ENCODE measurements around the gene ZBTB12.
"Not testable (repeated sequence)": the region's sequence is repeated elsewhere in the genome, so short reads cannot be mapped to it uniquely, and the experiment has no call there.

ZBTB12 gene

DNA sequence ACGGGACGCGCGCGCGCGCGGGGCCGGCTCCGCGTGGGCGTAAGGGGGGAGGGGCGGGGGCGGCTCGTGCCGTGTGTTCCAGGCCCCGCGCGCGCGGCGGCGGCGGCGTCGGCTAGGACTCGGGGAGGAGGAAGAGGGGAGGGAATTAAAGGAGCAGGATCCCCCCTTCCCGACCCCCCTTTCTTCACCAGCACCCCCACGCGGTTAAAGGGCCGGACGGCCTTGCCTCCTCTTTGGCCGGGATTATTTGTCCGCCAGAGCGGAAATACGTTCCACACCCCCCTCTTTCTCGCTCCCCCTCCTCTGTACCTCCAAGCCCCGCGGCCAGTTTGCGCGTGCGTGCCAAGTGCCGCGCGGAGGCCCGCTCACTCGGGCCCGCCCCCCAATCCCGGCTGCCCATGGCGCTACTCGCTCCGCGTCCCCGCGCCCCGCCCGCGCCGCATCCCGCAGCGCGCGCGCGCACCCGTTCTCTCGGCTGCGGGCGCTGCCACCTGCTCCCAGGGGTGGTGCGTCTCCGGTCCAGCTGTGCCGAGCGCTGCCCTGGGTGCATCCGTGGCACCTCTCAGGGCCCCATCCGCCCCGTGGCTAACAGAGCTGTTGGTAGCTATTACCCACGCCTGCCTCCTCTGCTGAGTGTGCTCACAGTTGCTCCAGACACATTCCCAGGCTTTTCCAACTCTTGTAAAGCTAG lies at the start of gene ZBTB12:
Gene ZBTB12, minus strand, starts transcription at position 134 of the 691 bp plus-strand sequence. CDS start 781 bp downstream, outside the sequence.
- peak; percentile 84 for DNase-seq (ENCODE audit: low spot score)

DNA sequence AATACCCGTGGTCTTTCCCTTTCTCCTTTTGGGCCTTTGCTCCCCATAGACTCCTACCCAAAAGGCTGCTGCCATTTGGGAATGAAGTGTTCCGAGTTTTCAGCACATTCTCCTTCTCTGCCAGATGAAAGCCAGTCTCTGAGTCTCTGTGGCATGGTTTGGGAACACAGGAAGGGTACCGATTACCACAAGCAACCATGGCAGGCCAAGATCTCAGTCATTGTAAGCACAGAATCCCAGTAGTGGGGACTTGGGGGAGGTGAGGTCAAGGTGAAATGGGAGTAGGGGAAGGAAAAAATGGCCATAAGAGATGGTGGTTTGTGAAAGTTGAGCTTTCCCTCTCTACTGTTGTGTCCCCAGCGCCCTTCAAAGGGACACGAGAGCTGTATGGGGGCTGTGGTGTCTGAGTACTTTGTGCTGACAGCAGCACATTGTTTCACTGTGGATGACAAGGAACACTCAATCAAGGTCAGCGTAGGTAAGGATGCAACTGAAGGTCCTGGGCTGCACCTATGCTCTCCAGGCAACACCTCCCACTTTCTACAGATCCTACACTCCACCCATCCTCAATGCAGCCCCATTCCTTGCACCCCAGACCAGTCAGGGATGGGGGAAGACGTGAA lies 48.2 kb upstream of the ZBTB12 start:
- no peak for DNase-seq (ENCODE audit: low spot score)

GRCh38 chr6:31948753-31949413 lies 47.0 kb upstream of the ZBTB12 start:
- no peak for DNase-seq (ENCODE audit: low spot score)

- no peak for DNase-seq (ENCODE audit: low spot score)
Observed at GRCh38 chr6:31948306-31948705, 46.4 kb upstream of the ZBTB12 start.

DNA sequence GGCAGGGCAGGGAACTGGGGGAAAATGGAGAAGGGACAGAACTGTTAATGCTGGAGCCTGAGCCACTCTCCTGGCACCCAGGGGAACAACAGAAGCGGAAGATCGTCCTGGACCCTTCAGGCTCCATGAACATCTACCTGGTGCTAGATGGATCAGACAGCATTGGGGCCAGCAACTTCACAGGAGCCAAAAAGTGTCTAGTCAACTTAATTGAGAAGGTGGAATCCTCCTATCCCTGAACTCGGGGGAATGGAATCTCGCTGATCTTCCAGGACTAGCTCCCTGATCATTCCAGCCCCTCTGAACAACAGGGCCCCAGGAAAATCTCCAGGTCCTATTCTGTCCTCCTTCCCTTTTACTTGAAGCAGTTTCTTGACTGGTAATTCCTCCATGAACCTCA lies 46.0 kb upstream of the ZBTB12 start:
- DNase-seq (ENCODE audit: low spot score) = no peak

DNA sequence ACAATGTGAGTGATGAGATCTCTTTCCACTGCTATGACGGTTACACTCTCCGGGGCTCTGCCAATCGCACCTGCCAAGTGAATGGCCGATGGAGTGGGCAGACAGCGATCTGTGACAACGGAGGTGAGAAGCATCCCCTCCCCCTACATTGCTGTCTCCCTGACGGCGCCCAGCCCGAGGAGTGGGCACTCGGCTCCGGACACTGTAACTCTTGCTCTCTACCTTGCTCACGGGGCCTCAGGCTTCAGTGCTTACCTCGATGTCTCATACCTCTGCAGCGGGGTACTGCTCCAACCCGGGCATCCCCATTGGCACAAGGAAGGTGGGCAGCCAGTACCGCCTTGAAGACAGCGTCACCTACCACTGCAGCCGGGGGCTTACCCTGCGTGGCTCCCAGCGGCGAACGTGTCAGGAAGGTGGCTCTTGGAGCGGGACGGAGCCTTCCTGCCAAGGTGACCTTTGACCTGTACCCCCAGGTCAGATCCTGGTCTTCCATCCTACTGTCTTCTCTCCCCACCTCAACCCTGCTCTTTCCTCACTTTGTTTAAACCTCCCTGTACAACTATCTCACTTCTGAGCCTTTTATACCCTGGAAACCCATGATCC lies 45.3 kb upstream of the ZBTB12 start:
- DNase-seq (ENCODE audit: low spot score) = no peak

DNA sequence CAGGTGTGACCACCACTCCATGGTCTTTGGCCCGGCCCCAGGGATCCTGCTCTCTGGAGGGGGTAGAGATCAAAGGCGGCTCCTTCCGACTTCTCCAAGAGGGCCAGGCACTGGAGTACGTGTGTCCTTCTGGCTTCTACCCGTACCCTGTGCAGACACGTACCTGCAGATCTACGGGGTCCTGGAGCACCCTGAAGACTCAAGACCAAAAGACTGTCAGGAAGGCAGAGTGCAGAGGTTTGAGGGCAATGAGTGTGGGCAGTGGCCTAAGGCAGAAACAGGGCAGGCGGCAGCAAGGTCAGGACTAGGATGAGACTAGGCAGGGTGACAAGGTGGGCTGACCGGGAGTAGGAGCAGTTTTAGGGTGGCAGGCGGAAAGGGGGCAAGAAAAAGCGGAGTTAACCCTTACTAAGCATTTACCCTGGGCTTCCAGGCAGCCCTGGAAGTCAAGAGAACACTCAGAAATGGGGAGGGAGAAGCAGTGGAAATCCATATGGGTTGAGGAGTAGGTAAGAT lies 44.5 kb upstream of the ZBTB12 start:
- no peak for DNase-seq (ENCODE audit: low spot score)

GRCh38 chr6:31945507-31946369 lies 43.9 kb upstream of the ZBTB12 start, which contains the start of gene CFB:
Gene CFB, plus strand, starts transcription at chr6:31946095. Its CDS starts 127 bp downstream, at chr6:31946222.
- DNase-seq (ENCODE audit: low spot score) = no peak

GRCh38 chr6:31945154-31945506 lies 43.2 kb upstream of the ZBTB12 start:
- DNase-seq (ENCODE audit: low spot score) = no peak

- DNase-seq (ENCODE audit: low spot score) = no peak
Observed at GRCh38 chr6:31943742-31944141, 41.9 kb upstream of the ZBTB12 start.

GRCh38 chr6:31940256-31940664 lies 38.4 kb upstream of the ZBTB12 start:
- no peak for DNase-seq (ENCODE audit: low spot score)

DNA sequence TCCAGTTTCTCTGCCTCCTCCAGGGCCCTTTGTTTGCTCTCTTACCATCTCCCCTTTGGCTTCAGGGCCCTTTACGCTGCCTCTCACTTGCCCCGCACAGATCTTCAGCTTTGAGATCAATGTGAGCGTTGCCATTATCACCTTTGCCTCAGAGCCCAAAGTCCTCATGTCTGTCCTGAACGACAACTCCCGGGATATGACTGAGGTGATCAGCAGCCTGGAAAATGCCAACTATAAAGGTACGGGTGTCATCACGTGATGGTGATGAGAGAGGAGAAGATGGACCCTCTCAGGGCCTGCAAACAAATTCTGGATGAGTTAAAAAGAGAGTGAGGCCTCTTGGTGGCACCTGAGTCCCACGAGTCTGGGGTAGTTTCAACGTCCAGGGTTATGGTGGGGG lies 33.9 kb upstream of the ZBTB12 start:
- DNase-seq (ENCODE audit: low spot score) = no peak

DNA sequence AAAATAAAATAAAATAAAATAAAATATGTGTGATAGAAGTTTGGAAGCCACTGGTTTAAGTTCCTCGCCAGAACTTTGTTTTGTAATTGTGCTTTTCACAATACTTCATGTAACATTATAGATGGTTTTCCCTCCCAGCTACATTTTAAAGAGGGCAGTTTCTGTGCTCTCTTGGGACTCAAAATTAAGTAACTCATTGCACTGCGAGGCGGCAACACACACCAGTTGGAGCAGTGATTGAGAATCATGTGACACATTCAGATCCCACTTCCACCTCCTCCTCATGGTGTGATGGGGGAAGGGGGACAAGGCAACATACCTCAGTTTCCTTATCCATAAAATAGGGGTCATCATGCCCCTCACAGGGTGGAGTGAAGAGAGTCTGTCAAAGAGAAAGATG lies 33.1 kb upstream of the ZBTB12 start:
- DNase-seq (ENCODE audit: low spot score) = no peak

- no peak for DNase-seq (ENCODE audit: low spot score)
Observed at GRCh38 chr6:31933537-31933936, 31.7 kb upstream of the ZBTB12 start.

DNA sequence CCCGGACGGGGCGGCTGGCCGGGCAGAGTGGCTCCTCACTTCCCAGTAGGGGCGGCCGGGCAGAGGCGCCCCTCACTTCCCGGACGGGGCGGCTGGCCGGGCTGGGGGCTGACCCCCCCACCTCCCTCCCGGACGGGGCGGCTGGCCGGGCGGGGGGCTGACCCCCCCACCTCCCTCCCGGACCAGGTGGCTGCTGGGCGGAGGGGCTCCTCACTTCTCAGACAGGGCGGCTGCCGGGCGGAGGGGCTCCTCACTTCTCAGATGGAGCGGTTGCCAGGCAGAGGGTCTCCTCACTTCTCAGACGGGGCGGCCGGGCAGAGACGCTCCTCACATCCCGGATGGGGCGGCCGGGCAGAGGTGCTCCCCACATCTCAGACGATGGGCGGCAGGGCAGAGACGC lies 30.3 kb upstream of the ZBTB12 start:
- DNase-seq (ENCODE audit: low spot score) = not testable (repeated sequence)

DNA sequence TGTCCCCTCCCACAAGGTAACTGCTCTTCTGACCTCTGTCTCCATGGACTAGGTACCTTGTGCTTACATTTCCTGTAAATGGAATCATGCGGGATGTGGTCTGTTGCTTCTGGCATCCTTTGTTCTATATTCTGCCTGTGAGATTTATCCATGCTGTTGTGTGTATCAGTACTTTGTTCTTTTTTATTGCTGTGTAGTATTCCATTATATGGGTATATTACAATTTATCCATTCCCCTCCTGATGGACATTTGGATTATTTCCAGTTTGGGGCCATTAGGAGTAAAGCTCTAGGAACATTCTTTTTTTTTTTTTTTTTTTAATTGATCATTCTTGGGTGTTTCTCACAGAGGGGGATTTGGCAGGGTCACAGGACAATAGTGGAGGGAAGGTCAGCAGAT lies 29.1 kb upstream of the ZBTB12 start:
- DNase-seq (ENCODE audit: low spot score) = no peak

GRCh38 chr6:31928672-31928939 lies 26.7 kb upstream of the ZBTB12 start:
- DNase-seq (ENCODE audit: low spot score) = no peak

GRCh38 chr6:31927863-31928671 lies 26.2 kb upstream of the ZBTB12 start:
- no peak for DNase-seq (ENCODE audit: low spot score)

- no peak for DNase-seq (ENCODE audit: low spot score)
Observed at GRCh38 chr6:31927242-31927862, 25.5 kb upstream of the ZBTB12 start, which contains the start of gene C2. Gene C2, plus strand, starts transcription at chr6:31927717. Its CDS starts 36 bp downstream, at chr6:31927753.

GRCh38 chr6:31922942-31923341 lies 21.1 kb upstream of the ZBTB12 start:
- DNase-seq (ENCODE audit: low spot score) = peak; percentile 20

- no peak for DNase-seq (ENCODE audit: low spot score)
Observed at GRCh38 chr6:31920811-31921210, 18.9 kb upstream of the ZBTB12 start.
